HG03064 (cell line): ENCODE measurements around the gene TNRC18.
"Not testable (repeated sequence)": the region's sequence is repeated elsewhere in the genome, so short reads cannot be mapped to it uniquely, and the experiment has no call there.

Experiments
- ATAC-seq: cut with Tn5 transposase; IDR thresholded peaks from one replicate; pipeline ENCODE4 v1.9.1; 2021; ENCODE audit warnings: low read depth; ENCODE audit not compliant: unreplicated experiment

TNRC18 gene

DNA sequence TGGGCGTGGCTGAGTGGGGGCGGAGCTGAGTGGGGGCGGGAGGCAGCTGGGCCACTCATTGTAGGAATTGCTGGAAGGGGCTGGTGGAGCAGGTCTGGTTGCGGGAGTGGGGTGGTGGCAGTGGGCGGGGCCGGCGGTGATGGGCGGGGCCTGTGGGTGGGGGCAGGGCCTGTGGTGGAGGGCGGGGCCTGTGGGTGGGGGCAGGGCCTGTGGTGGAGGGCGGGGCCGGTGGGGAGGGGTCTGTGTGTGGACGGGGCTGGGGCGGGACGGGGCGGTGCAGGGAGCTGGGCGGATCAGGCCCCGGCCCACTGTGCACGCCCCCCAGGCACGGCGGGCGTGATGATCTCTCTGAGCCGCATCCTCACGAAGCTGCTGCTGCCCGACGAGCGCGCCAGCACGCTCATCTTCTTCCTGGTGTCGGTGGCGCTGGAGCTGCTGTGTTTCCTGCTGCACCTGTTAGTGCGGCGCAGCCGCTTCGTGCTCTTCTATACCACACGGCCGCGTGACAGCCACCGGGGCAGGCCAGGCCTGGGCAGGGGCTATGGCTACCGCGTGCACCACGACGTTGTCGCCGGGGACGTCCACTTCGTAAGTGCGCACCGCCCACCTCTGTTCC, 126.9 kb downstream of the TNRC18 start:
- ATAC-seq, result no peak

DNA sequence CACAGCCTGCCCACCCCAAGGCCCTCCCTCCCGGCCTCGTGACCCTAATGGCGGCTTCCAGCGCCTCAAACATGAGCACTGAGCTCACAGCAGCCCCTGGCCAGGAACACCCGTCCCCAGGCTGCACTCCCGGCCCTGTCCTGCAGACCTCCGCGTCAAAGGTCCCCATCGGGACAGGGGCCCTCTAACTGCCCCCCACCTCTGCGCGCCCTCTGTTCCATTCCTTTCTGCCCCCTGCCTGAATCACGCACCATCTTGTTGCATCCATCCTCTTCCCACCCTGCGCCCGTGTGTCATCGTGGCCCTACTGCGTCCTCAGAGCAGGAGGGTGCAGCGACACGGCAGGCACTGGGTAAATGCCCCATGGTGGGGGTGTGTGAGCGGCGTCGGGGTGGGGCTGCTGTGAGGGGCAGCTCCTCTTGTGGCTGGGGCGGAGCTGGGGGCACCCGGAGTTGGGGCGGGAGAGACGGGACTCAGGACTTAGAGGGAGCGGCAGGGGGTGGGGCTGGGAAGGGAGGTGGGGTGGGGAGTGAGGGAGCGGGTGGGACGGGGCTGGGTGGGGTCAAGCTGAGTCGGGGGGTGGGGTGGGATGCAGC, 127.5 kb downstream of the TNRC18 start:
- no peak for ATAC-seq

DNA sequence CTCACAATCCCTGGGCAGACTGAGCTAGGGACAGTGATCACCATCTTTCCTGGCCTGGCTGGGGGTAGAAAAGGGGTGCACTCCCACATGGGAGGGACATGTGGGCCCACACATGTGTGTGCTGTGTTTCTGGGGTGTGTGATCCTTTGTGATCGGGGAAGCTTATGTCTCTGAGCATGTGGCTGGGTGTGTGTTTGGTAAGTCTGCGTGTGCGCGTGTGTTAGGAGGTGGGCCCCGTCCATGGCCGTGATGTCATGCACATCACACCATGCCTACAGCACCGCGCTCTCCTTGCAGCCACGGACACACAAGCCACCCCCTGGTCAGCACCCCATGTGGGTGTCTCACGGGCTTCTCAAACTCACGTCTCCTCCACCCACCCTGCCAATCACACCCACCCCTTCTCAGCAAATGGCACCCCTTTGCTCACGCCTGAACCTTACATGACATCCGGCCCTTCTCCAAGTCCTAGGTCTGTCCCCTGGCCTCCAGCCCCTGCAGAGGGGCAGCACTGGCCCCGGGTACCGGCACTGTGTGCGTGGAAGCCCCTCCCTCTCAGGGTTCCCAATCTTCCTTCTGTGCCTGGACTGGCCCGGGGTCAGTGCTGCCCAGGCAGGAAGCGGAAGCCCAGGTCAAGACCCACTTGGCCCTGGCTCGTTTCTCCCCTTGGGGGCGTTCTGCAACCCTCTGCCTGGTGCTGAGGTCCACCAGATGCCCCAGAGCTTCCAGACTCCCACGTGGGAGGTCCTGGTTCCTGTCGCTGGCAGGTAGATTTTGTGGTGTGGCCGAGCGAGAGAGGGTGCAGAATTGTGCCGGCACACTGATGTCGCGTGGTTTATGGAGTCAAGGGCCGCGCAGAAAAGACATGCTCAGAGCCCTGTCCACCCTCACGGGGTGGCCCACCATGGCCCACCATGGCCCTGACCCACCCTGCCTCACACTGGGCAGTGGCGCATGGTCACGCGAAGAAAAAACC, 128.3 kb downstream of the TNRC18 start:
- ATAC-seq, result no peak

DNA sequence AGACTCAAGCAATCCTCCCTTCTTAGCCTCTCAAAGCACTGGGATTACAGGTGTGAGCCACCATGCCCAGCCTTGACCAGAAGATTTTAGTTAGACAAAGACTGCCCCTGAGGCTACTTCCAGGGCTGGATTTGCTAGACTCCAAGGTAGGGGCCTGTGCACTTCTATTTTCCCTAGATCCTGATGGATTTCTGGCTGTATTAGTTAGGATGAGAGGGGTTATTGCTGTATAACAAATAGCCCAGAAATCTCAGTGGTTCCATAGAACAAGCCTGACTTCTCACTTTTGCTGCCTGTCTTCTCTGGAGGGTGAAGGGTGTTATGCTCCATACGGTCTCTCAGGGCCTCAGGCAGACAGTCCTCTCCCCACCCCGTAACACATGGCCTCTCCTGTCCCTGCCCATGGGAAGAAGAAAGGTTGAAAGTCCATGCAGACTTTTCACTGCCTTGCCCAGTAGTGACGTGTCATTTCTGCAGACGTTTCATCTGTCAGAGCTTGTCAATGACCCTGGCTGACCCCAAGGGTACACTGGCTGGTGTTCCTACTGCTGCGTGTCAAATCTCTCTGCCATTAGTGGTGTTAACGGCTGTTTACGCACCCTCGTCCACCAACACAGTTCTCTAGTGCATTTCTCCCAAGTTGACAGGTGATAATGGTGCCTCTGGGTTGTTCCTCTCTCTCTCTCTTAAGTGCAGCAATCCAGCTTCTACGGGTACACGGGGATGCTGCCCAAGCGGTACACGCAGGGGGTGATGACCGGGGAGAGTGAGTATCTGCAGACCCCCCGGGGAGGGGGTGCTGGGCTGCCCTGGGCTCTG, 129.3 kb downstream of the TNRC18 start:
- no peak for ATAC-seq

GRCh38 chr7:5291711-5292335, 131.8 kb downstream of the TNRC18 start:
- not testable (repeated sequence) for ATAC-seq

DNA sequence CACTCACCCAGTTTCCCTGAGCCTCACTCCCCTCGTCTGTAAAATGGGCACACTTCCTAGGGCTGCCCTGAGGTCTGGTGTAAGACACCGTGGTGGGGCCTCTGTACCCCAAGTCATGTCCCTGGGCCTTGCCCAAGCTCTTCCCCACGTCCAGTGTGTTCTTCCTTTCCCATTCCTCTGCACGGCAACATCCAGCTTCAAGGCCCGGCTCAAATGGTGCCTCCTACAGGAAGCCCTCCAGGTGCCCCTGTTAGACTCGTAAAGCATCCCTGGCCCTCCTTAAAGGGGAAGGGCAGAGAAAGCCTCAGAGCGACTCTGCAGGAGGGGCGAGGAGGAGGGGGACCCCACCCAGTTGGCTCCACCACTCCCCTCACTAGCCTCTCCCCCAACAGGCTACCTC, 132.3 kb downstream of the TNRC18 start:
- no peak for ATAC-seq

GRCh38 chr7:5289355-5289754, 134.3 kb downstream of the TNRC18 start:
- no peak for ATAC-seq

- not testable (repeated sequence) for ATAC-seq
These were observed 135.1 kb downstream of the TNRC18 start for GRCh38 chr7:5288560-5288959.

DNA sequence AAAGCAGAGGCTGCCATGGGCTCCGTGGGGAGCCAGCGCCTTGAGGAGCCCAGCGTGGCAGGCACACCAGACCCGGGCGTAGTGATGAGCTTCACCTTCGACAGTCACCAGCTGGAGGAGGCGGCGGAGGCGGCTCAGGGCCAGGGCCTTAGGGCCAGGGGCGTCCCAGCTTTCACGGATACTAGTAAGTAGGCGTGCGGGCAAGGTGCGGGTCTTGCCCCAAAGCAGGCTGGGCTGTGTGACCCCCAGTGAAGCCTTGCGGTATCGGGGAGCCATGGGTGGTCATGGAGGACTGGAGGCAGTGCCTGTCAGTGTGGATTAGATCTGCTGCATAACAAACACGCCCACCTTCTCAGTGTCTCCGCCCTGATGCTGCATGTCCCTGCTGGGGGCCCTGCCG, 135.8 kb downstream of the TNRC18 start:
- no peak for ATAC-seq

GRCh38 chr7:5287373-5287772, 136.3 kb downstream of the TNRC18 start:
- not testable (repeated sequence) for ATAC-seq

DNA sequence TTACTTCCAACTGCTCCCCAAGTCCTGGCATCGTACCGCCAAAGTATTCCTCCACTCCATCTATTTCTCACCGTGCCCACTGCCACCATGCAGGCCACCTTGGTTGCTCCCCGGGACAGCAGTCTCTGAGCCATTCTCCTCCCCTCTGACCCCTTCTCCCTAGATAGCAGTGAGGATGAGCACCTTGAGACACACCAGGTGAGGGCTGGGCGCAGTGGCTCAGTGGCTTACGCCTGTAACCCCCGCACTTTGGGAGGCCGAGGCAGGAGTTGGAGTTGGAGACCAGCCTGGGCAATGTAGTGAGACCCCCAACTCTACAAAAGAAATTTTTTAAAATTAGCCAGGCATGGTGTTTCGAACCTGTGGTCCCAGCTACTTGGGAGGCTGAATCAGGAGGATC, 136.7 kb downstream of the TNRC18 start:
- no peak for ATAC-seq

DNA sequence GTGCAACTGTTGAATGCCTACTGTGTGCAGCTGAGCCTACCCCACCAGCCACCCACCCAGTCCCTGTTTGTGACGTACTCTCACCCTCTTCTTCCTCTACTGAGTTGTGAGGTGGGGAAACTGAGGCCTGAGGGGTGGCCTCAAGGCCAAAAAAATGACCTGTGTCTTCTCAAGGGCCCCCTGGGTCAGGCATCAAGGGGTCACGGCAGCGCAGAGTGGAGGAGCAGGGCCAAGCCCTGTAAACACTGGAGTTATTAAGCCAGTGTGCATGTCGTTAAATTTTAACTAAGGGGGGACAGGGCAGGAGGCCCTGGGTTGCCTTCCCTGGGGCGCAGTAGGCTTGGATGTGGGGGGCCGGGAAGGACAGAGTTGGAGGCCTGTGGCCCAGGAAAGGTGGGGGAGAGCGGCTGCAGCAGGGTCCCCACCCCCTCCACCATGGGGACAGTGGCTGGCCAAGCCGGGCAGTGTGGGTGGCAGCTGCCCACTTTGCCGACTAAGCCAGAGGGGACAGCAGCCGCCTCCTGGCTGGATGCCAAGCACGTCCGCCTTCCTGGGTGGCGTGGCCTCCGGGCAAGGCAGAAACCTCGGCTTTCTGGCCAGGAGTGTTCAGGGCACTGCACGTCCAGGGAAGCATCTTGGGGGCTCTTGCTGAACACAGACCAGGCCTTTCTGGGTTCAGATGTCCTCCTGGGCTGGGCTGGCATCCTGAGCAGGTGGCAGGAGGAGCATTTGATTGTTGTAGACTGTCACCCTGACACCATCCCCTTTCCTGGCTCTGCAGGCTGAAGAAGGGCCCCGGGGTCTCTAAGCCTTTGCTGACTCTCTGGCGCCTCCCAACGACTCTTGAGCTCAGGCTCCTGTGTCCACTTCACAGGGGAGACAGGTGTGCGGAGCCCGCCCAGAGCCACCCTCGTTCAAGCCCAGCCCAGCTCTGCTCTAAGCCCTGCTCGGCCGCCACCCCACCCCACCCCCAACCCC, 139.0 kb downstream of the TNRC18 start:
- no peak for ATAC-seq

DNA sequence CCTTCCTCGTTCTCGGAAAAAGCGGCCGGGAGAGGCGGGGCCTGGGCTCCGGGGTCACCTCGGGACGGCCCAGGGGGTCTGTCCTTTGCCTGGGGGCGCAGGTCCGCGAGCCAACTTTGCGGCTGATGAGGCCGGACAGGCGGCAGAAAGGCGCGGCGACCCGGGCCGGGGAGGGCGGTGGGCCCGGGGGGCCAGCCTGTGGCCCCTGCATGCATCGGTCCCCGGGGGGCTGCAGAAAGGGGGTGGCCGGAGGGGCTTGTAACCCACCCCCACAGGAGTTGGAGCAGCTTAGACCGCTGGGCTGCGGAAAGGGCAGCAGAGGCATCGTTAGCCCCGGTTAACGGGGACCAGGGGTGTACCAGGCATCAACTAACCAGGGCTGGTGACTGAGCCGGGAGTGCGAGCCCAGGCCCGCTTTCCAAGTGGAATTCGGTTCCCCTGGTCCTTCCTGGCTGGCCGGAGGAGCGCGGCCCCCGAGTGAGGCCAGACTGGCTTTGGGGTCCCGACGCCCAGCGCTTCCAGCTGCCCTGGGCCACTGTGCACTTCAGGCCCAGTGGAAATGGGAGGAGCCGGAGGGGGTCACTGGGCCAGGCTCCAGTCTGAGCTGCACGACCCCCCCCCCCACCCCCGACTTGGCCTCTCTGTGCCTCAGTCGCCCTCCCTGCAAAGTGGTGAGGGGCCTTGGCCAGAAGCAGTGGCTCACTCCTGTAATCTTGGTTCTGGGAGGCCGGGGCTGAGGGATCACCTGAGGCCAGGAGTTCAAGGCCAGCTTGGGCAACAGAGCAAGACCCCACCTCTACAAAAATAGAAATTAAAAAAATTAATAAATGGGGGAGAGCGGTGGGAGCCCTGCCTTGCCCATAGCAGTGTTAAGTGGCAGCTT, 140.0 kb downstream of the TNRC18 start:
- no peak for ATAC-seq

GRCh38 chr7:5282543-5283316, 140.9 kb downstream of the TNRC18 start, which contains the start of gene SLC29A4:
SLC29A4 (plus strand) TSS chr7:5282943; CDS start chr7:5287817, 4,874 bp downstream.
- ATAC-seq, result no peak

DNA sequence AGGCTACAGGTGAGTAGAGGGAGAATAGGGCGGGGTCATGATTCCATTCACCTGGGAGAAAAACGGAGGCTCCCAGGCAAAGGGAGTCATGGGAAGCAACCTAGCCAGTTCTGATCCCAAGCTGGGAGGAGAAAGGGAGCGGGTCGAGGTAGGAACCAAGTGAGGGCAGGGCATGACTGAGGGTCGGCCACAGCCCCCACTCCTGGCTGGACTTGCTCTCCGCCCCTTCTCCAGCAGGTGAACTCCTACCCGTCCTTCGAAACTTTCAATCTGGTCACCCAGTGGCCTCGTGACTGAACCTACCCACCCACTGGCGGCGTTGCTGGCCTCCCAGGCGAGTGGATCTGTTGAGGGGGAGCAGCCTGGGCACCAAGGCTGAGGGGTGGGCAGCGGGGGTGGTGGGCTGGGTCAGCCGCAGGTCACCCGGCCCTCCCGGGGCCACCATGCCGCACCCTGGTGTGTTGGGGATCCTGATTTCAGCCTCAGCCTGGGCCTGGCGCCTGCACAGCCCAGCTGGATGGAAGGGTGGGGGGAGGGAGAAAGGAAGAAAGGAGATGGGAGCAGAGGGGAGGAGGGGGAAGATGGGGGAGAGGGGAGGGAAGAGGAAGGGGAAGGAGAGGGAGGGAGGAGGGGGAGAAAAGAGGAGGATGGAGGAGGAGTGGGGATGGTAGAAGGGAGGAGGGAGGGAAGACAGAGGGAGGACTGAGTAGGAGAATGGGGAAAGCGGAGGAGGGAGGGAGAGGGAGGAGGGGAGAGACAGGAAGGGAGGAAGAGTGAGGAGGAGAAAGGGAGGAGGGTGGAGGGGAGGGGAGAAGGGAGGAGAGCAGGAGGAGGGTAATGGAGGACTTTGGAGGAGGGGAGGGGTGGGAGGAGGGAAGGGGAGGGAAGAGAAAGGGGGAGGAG, 141.8 kb downstream of the TNRC18 start:
- ATAC-seq, result not testable (repeated sequence)

GRCh38 chr7:5279734-5280133, 143.9 kb downstream of the TNRC18 start:
- no peak for ATAC-seq
